Neutrophil (primary cell): ENCODE measurements around the gene INPP5K.
"Not testable (repeated sequence)": the region's sequence is repeated elsewhere in the genome, so short reads cannot be mapped to it uniquely, and the experiment has no call there.

ENCODE experiments used
- H3K27ac ChIP-seq: fragments of 200-600 bp; sonication (generic); 2 replicates; pipeline ENCODE4 v1.5.1; 2016; ENCODE audit warnings: mild to moderate bottlenecking, moderate library complexity
- H3K27me3 ChIP-seq: fragments of 200-600 bp; sonication (generic); 2 replicates; pipeline ENCODE4 v1.6.0; 2016; ENCODE audit warnings: mild to moderate bottlenecking
- H3K36me3 ChIP-seq: fragments of 200-600 bp; sonication (generic); 2 replicates; pipeline ENCODE4 v1.5.1; 2017
- H3K4me1 ChIP-seq, 2 experiments: fragments of 200-600 bp in 1 of 2; sonication (generic) in 1 of 2; 1 replicate in 1 of 2; 2 replicates in 1 of 2; pipeline versions ENCODE4 v1.5.1 to v1.6.1; 2013 to 2016; ENCODE audit warnings: low read depth in 1 of 2, low read length in 1 of 2, mild to moderate bottlenecking in 1 of 2, moderate library complexity in 1 of 2; ENCODE audit not compliant: control insufficient read depth in 1 of 2, insufficient read depth in 1 of 2
- H3K4me3 ChIP-seq, 2 experiments: fragments of 200-600 bp in 1 of 2; sonication (generic) in 1 of 2; 1 replicate in 1 of 2; 2 replicates in 1 of 2; pipeline ENCODE4 v1.5.1; 2013 to 2016; ENCODE audit warnings: low read depth in 1 of 2, low read length in 1 of 2, mild to moderate bottlenecking in 1 of 2, moderate library complexity in 1 of 2
- H3K9me3 ChIP-seq: fragments of 200-600 bp; sonication (generic); 2 replicates; pipeline ENCODE4 v1.5.1; 2016
- CTCF ChIP-seq: fragments of 200-600 bp; sonication (generic); IDR thresholded peaks from 2 replicates; pipeline ENCODE4 v1.5.1; 2016; ENCODE audit warnings: antibody characterized with exemption

The INPP5K gene

GRCh38 chr17:1529863-1530262, 13.5 kb upstream of the INPP5K start:
- Histone ChIP-seq H3K27me3 (no peaks in the 10 kb centered on the region), H3K4me3 (no peak overlapping the region), H3K27ac (no peak overlapping the region), H3K36me3 (peaks cover 98% of the 10 kb centered on the region), H3K9me3 (no peaks in the 10 kb centered on the region), H3K4me1 (peaks cover 5 to 6% of the 10 kb centered on the region in 2 experiments)
- TF ChIP-seq CTCF = no peak

- H3K36me3 ChIP-seq = peaks cover 90% of the 10 kb centered on the region
- not testable (repeated sequence) for H3K9me3 ChIP-seq, H3K4me1 ChIP-seq, H3K27ac ChIP-seq, H3K4me3 ChIP-seq, H3K27me3 ChIP-seq
These were observed 10.5 kb upstream of the INPP5K start for GRCh38 chr17:1526876-1527275.

- H3K27ac ChIP-seq = no peak overlapping the region
- no peaks in the 10 kb centered on the region for H3K27me3 ChIP-seq
- no peak overlapping the region for H3K4me3 ChIP-seq
- H3K4me1 ChIP-seq = peaks cover under 1 to 2% of the 10 kb centered on the region in 2 experiments
- H3K36me3 ChIP-seq = peaks cover 84% of the 10 kb centered on the region
- TF ChIP-seq CTCF = no peak
- H3K9me3 ChIP-seq = no peaks in the 10 kb centered on the region
These were observed 6.2 kb upstream of the INPP5K start for GRCh38 chr17:1522626-1523025.

GRCh38 chr17:1521086-1521640, 4.8 kb upstream of the INPP5K start:
- Histone ChIP-seq H3K4me1 (peaks cover 10 to 11% of the 10 kb centered on the region in 2 experiments), H3K27me3 (no peaks in the 10 kb centered on the region), H3K27ac (no peak overlapping the region), H3K36me3 (peaks cover 69% of the 10 kb centered on the region), H3K9me3 (no peaks in the 10 kb centered on the region), H3K4me3 (no peak overlapping the region)
- TF ChIP-seq CTCF = no peak

DNA sequence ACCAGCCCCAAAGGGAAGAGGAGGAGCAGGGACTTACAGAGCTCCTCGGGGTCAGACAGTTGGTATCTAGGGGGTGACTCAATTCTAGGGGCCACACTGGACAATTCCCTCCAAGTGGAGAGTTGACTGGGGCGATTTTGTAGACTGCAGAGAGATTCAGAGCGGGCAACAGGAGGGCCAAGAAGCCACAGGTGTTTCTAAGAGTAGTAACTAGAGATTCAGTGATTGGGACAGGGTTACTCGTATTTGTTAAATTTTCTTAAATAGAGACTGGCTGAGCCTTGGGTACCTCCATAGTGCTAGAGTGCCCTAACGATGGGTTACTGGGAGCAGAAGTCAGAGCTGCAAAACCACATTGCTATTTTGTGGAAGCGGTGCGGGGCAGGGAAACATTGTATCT, 3.3 kb upstream of the INPP5K start:
- no peak for TF ChIP-seq CTCF
- Histone ChIP-seq H3K4me3 (no peak overlapping the region), H3K27me3 (no peaks in the 10 kb centered on the region), H3K4me1 (peaks cover 22 to 26% of the 10 kb centered on the region in 2 experiments), H3K9me3 (no peaks in the 10 kb centered on the region), H3K27ac (no peak overlapping the region), H3K36me3 (peaks cover 54% of the 10 kb centered on the region)

DNA sequence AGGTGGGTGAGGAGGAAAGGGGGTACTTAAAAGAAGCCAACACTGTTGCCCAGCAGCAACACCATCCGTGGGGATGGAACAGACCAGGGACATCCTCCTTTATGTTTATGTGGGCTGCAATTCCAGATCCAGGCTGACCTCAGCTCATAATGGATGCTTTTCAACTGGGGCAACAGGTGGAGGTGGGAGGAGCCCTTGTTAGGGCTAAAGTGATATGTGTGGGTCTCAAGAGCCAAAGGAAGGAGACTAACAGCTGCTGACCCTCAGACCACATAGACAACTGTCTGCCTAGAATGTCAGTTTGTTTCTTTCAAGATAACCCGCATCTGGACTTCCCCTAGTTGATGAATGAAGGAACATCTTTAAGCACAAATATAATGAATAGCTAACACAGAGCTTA, 2.0 kb upstream of the INPP5K start:
- no peak overlapping the region for H3K4me3 ChIP-seq
- no peaks in the 10 kb centered on the region for H3K9me3 ChIP-seq
- no peak for TF ChIP-seq CTCF
- no peaks in the 10 kb centered on the region for H3K27me3 ChIP-seq
- peaks cover 22 to 26% of the 10 kb centered on the region in 2 experiments for H3K4me1 ChIP-seq
- no peak overlapping the region for H3K27ac ChIP-seq
- peaks cover 53% of the 10 kb centered on the region for H3K36me3 ChIP-seq
